ENCODE data around the gene MYO1B.

DNA sequence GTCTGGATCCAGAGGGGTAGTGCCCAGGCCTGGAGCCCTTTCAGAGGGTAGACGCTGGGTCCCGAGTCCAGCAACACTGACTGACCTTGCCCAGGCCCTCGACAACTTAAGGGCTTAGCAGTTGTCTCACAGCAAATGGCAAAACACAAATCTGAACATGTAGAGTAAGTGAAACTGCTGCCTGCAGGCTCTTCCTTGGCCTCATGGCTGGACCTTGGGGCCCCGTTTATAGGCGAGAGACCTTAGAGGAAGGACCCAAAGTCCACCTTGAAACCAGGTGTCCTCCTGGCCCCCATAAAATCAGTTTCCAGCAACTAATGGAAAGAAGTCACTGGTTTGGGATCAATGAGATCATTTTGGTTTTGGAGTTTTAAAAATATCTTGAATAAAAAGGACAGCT is 154.4 kb downstream of the MYO1B start:
- TF ChIP-seq, protein P1, sequence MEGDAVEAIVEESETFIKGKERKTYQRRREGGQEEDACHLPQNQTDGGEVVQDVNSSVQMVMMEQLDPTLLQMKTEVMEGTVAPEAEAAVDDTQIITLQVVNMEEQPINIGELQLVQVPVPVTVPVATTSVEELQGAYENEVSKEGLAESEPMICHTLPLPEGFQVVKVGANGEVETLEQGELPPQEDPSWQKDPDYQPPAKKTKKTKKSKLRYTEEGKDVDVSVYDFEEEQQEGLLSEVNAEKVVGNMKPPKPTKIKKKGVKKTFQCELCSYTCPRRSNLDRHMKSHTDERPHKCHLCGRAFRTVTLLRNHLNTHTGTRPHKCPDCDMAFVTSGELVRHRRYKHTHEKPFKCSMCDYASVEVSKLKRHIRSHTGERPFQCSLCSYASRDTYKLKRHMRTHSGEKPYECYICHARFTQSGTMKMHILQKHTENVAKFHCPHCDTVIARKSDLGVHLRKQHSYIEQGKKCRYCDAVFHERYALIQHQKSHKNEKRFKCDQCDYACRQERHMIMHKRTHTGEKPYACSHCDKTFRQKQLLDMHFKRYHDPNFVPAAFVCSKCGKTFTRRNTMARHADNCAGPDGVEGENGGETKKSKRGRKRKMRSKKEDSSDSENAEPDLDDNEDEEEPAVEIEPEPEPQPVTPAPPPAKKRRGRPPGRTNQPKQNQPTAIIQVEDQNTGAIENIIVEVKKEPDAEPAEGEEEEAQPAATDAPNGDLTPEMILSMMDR (conservative IDR thresholded peaks at IDR 0.05; ENCODE audit: low read length): no peak
- TF ChIP-seq EZH2phosphoT487 (IDR thresholded peaks at IDR 0.05; ENCODE audit: borderline replicate concordance): no peak

Measured in Loucy (cell line).